GM12864 (cell line): Measurements from ENCODE around the gene CORO7.

ENCODE experiments used
- DNase-seq: peaks from one replicate; pipeline ENCODE4 v3.0.0-alpha.2; 2011; ENCODE audit warnings: low read depth
- H3K4me3 ChIP-seq: 2 replicates; pipeline ENCODE4 v1.5.1; 2011; ENCODE audit warnings: mild to moderate bottlenecking, low read depth, low read length, control low read depth
- TF ChIP-seq, protein P1 (sequence below): IDR thresholded peaks from 2 replicates; pipeline ENCODE4 v1.5.1; 2011; ENCODE audit warnings: low read depth, mild to moderate bottlenecking, moderate library complexity, low read length, control low read depth, inconsistent platforms; ENCODE audit errors: missing control alignments

CORO7 gene

DNA sequence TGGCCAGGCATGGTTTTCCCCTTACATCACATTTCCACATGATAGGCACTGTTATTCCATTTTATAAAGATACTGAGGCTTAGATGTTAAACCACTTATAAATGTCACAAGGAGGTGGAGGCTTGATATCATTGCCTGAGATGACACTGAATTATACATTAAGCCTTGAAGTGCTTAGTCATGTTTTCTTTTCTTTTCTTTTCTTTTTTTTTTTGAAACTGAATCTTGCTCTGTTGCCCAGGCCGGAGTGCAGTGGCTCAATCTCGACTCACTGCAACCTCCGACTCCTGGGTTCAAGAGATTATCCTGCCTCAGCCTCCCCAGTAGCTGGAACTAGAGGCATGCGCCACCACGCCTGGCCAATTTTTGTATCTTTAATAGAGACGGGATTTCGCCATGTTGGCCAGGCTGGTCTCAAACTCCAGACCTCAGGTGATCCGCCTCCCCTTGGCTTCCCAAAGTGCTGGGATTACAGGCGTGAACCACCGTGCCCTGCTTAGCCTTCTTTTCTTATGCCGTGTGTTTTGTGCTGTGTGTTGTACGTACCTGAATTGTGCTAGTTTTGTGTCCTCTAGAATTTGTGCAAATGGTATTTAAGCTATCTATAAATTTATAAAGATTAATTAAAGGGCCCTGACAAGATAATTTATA is 10.5 kb upstream of the CORO7 start:
- H3K4me3 ChIP-seq = peak overlapping the region; percentile 75
- TF ChIP-seq, protein P1, sequence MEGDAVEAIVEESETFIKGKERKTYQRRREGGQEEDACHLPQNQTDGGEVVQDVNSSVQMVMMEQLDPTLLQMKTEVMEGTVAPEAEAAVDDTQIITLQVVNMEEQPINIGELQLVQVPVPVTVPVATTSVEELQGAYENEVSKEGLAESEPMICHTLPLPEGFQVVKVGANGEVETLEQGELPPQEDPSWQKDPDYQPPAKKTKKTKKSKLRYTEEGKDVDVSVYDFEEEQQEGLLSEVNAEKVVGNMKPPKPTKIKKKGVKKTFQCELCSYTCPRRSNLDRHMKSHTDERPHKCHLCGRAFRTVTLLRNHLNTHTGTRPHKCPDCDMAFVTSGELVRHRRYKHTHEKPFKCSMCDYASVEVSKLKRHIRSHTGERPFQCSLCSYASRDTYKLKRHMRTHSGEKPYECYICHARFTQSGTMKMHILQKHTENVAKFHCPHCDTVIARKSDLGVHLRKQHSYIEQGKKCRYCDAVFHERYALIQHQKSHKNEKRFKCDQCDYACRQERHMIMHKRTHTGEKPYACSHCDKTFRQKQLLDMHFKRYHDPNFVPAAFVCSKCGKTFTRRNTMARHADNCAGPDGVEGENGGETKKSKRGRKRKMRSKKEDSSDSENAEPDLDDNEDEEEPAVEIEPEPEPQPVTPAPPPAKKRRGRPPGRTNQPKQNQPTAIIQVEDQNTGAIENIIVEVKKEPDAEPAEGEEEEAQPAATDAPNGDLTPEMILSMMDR = no peak
- no peak for DNase-seq

DNA sequence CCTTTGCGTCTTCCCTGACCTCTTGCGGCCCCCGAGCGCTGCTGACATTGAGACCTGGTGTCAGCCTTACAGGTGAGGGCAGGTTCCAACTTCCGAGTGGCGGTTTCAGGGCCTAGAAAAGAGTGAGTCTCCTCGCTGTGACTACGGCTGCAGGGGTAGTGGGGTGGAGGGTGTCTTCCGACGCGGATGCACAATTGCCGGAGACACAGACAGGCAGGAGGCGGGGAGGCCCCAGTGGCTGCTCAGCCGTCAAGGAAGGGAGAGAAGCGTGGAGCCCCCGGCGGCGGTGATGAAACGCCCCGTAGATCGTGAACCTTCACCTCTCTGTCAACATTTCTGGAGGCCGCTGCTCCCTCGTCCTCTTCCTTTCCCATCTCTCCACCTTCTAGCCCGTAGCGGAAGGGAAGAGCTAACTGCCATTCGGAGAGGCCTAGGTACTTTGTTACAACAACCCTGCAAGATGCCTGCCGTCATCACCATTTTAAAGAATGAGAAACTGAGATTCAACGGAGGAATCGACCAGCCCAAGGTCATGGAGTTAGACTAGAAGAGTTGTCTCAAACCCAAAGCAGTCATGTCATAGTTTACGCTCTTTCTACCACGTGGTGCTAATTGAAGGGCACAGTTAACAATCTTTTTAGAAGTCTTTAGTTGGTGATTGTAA is 9.8 kb upstream of the CORO7 start:
- no peak for DNase-seq
- H3K4me3 ChIP-seq = peak overlapping the region; percentile 75
- TF ChIP-seq, protein P1 = no peak

- DNase-seq = peak; percentile 93
- H3K4me3 ChIP-seq = peak within 1 kb of the TSS; percentile 75
- TF ChIP-seq, protein P1 = no peak
Measured at GRCh38 chr16:4425378-4426020, 9.1 kb upstream of the CORO7 start, which contains the start of gene DNAJA3. DNAJA3 (plus strand) TSS chr16:4425868; CDS start chr16:4425882, 14 bp downstream.

DNA sequence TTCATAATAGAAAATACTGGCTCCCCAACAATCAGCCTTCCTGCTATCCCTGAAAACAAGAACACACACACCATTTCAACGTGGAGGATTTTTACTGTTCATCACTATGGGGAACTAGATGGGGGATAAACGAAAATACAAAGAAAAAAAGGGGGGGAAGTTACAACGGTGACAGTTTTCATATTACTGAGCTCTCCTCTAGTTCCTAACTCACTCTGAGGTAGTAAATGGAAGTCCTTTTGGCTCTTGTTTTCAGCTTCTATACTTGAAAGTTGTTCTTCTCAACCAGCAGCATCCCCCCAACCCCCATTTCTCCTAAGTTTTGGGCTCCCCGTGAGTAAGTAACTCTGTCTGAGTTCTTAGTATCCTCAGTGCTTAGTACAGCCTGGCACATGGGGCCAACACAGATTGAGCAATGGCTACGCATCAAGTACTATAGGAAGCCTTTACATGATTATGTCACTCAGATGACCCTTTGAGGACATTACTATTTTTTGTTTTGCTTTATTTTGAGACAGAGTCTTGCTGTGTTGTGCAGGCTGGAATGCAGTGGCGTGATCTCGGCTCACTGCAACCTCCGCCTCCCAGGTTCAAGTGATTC is 4.2 kb upstream of the CORO7 start:
- TF ChIP-seq, protein P1 = no peak
- no peak for DNase-seq
- no peak overlapping the region for H3K4me3 ChIP-seq

DNA sequence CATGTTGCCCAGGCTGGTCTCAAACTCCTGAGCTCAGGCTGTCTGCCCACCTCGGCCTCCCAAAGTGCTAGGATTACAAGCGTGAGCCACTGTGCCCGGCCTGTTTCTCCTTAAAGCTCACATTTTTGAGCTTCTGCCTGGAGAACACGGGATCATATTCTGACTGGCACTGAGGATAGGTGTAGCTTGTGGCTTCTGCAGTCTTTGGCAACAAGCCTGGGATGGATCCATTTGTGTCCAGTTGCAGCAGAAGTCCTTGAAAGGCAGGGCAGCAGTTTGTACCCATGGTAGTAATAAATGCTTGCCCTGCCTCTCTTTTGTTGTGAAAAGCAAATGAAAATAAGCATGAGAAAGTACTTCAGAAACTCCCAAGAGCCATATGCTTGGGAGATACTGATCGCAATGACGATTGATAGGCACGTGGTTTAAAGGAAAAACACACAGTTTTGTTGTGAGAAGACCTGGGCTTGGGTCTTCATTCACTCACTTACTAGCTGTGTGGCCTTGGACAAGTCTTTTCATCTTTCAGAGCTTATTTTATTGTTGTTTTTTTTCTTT is 3.1 kb upstream of the CORO7 start:
- TF ChIP-seq, protein P1 = no peak
- H3K4me3 ChIP-seq = no peak overlapping the region
- no peak for DNase-seq

GRCh38 chr16:4415538-4416199 is 727 bp downstream of the CORO7 start:
- DNase-seq = no peak
- peak overlapping the region; percentile 97 for H3K4me3 ChIP-seq
- TF ChIP-seq, protein P1 = no peak
